ENCODE measurements around the gene SORCS1. TPM values are rescaled to one million over a fixed set of nuclear protein-coding genes. Genes with fewer than 3 reads are reported as not detected.

The SORCS1 gene
- total RNA-seq, 4 donors from 2014 or later: 7.1 to 16.7 (median 10.7) TPM

DNA sequence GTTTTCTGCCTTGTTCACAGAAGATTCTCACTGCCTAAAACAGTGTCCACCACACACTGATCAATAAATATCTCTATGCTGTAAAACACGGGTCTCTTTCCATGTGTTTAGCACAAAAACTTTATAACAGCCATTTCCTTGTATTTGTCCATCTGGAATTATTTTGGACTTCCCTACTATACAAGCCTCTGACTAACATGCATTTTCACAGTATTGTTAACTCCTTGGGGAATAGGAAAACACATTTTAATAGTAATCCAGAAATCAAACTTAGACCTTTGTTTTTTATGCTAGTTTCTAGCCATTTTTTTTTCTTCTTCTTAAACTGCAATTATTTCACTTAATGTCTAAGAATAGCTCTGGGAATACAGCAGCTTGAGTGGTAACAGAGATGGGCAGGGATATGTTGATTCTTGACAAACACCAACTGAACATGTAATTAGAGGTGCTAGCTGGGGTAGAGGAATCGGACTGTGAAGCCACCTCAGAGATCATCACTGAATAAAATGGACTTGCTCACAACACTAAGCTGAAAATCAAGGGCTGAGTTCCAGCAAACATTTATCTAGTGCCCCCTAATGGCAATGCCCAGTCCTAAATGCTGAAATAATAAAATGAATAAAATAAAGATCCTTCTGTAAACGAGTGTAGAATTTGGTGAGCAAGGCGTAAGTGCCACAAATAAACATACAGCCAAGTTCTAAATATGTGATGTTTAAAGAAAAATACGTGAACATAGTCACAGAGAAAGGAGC is 593.1 kb downstream of the SORCS1 start:
- Histone ChIP-seq H3K9me3 (no peaks in the 10 kb centered on the region), H3K4me1 (no peaks in the 10 kb centered on the region), H3K36me3 (no peaks in the 10 kb centered on the region), H3K27ac (replicated peaks in 1 of 4) (no peak overlapping the region), H3K4me3 (no peak overlapping the region), H3K27me3 (peaks cover 0 to 5% (median 0%) of the 10 kb centered on the region in 4 donors)
- no peak for TF ChIP-seq EP300 (IDR thresholded peaks at IDR 0.05)
- TF ChIP-seq, protein P1, sequence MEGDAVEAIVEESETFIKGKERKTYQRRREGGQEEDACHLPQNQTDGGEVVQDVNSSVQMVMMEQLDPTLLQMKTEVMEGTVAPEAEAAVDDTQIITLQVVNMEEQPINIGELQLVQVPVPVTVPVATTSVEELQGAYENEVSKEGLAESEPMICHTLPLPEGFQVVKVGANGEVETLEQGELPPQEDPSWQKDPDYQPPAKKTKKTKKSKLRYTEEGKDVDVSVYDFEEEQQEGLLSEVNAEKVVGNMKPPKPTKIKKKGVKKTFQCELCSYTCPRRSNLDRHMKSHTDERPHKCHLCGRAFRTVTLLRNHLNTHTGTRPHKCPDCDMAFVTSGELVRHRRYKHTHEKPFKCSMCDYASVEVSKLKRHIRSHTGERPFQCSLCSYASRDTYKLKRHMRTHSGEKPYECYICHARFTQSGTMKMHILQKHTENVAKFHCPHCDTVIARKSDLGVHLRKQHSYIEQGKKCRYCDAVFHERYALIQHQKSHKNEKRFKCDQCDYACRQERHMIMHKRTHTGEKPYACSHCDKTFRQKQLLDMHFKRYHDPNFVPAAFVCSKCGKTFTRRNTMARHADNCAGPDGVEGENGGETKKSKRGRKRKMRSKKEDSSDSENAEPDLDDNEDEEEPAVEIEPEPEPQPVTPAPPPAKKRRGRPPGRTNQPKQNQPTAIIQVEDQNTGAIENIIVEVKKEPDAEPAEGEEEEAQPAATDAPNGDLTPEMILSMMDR (IDR thresholded peaks at IDR 0.05): peak in 1 of 3 experiments; percentile 23
- intact Hi-C loops (cut with DNase I): no loop called here
- WGBS: 37% methylated on average over 5 of the region's 5 CpGs
- no peak for DNase-seq (ENCODE audit: extremely low spot score)

DNA sequence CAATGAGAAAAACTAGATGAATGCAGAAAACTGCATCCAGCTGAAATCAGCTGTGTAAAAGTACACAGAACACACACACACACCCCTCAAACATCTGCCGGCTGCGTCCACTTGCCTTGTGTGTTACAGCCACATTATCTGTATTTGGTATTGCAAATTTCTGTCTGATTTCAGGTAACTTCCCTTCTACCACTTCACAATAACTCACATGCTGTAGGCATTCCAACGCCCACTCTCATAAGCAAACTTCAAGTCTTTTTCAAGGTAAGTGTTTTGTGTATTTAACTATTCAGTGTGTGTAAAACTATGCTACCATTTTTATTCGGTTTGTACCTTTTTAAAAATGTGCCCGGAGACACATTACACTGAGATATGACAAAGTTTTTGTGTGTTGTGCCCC is 594.2 kb downstream of the SORCS1 start:
- no peak for TF ChIP-seq EP300 (IDR thresholded peaks at IDR 0.05)
- TF ChIP-seq POLR2A (IDR thresholded peaks at IDR 0.05; ENCODE audit: low read depth): no peak
- TF ChIP-seq POLR2AphosphoS5 (IDR thresholded peaks at IDR 0.05): no peak
- TF ChIP-seq, protein P1 (IDR thresholded peaks at IDR 0.05): no peak
- Histone ChIP-seq H3K4me3 (no peak overlapping the region), H3K9me3 (no peaks in the 10 kb centered on the region), H3K4me1 (no peaks in the 10 kb centered on the region), H3K27ac (replicated peaks in 1 of 4) (no peak overlapping the region), H3K27me3 (peaks cover 0 to 5% (median 0%) of the 10 kb centered on the region in 4 donors), H3K36me3 (no peaks in the 10 kb centered on the region)
- DNase-seq (ENCODE audit: extremely low spot score): no peak
- WGBS: 78% methylated on average over 5 of the region's 5 CpGs
- intact Hi-C loops (cut with DNase I): no loop called here

DNA sequence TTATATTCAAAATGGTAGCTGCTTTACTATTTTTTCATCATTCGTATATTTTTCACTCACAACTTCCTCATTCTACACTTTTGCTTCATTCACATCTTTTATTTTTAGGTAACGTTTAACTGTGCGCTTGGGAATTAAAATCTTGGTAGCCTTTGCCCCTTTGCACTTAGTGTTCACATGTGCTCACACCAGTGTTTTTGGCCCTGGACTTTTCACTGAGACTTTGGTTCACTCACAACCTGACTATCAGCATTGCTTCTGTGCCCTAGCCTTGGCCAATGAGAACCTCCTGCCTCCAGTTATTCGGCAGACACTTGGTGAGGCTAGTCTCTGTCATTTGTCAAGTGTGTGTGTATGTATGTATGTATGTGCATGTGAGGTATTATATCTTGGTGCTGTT is 596.9 kb downstream of the SORCS1 start:
- H3K4me3 ChIP-seq: no peak overlapping the region
- H3K36me3 ChIP-seq: no peaks in the 10 kb centered on the region
- 94% methylated on average over 4 of the region's 4 CpGs for WGBS
- TF ChIP-seq POLR2AphosphoS5 (IDR thresholded peaks at IDR 0.05) (no peak), EP300 (IDR thresholded peaks at IDR 0.05) (no peak), POLR2A (IDR thresholded peaks at IDR 0.05; ENCODE audit: low read depth) (no peak)
- TF ChIP-seq, protein P1 (IDR thresholded peaks at IDR 0.05): no peak
- intact Hi-C loops (cut with DNase I): no loop called here
- H3K27me3 ChIP-seq: peaks cover 0 to 5% (median 0%) of the 10 kb centered on the region in 4 donors
- DNase-seq (ENCODE audit: extremely low spot score): no peak
- H3K9me3 ChIP-seq: no peaks in the 10 kb centered on the region
- H3K4me1 ChIP-seq: no peaks in the 10 kb centered on the region
- no peak overlapping the region for H3K27ac ChIP-seq (replicated peaks in 1 of 4)

DNA sequence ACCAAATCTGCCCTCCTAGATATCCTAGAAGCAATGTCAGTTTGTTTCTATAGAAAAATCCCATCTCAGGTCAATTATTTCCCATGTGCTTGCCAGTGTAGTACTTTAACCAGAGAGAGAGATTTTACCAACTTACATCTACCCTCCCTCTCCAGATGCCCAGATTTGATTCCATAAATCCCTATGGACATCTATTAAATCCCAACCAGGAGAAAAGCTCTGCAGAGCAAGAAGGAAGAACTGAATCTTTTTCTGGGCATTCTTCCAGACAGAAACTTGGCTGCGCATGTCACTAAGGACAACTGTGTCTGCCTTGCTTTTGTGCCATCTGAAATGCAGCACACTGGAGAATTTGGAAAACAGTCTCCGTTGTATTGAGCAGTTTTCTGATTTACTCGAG is 597.6 kb downstream of the SORCS1 start:
- H3K4me3 ChIP-seq: no peak overlapping the region
- no peak for DNase-seq (ENCODE audit: extremely low spot score)
- TF ChIP-seq POLR2A (IDR thresholded peaks at IDR 0.05; ENCODE audit: low read depth) (no peak), POLR2AphosphoS5 (IDR thresholded peaks at IDR 0.05) (no peak), EP300 (IDR thresholded peaks at IDR 0.05) (no peak)
- TF ChIP-seq, protein P1 (IDR thresholded peaks at IDR 0.05): no peak
- H3K9me3 ChIP-seq: no peaks in the 10 kb centered on the region
- 43% methylated on average over 3 of the region's 3 CpGs for WGBS
- H3K36me3 ChIP-seq: no peaks in the 10 kb centered on the region
- no peaks in the 10 kb centered on the region for H3K4me1 ChIP-seq
- intact Hi-C loops (cut with DNase I): no loop called here
- no peak overlapping the region for H3K27ac ChIP-seq (replicated peaks in 1 of 4)
- H3K27me3 ChIP-seq: no peaks in the 10 kb centered on the region

DNA sequence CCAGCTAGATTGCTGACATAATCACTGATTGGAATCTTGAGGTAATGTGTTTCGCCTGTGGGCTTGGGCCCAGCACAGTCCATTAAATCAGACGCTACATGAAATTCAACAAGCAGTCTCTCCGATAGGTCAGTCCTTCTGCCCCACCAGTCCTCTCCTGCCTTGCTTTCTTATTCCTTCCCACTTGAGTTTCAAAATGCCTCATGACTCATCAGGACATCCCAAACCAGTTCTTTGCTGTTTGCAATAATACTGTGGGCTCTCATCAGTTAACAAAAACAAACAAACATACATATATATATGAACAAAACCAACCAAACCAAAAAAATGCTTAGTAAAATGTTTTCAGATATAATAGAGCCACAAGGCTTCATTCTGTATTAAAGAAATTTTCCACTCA is 599.0 kb downstream of the SORCS1 start:
- 92% methylated on average over 3 of the region's 3 CpGs for WGBS
- intact Hi-C loops (cut with DNase I): no loop called here
- no peak overlapping the region for H3K27ac ChIP-seq (replicated peaks in 1 of 4)
- H3K9me3 ChIP-seq: no peaks in the 10 kb centered on the region
- no peak overlapping the region for H3K4me3 ChIP-seq
- no peak for DNase-seq (ENCODE audit: extremely low spot score)
- H3K36me3 ChIP-seq: no peaks in the 10 kb centered on the region
- TF ChIP-seq POLR2AphosphoS5 (IDR thresholded peaks at IDR 0.05) (no peak), EP300 (IDR thresholded peaks at IDR 0.05) (no peak), POLR2A (IDR thresholded peaks at IDR 0.05; ENCODE audit: low read depth) (no peak)
- TF ChIP-seq, protein P1 (IDR thresholded peaks at IDR 0.05): no peak
- no peaks in the 10 kb centered on the region for H3K27me3 ChIP-seq
- H3K4me1 ChIP-seq: no peaks in the 10 kb centered on the region

Measured in esophagus muscularis mucosa (tissue), 4 donors.